GM18499 (cell line): Measurements from ENCODE around the gene NUFIP1.
"Not testable (repeated sequence)": the region's sequence is repeated elsewhere in the genome, so short reads cannot be mapped to it uniquely, and the experiment has no call there.

ENCODE experiments used
- ATAC-seq: cut with Tn5 transposase; IDR thresholded peaks from one replicate; pipeline ENCODE4 v1.9.1; 2021; ENCODE audit warnings: moderate number of reproducible peaks; ENCODE audit not compliant: insufficient read depth, unreplicated experiment

The NUFIP1 gene

GRCh38 chr13:44971656-44972595 lies 17.3 kb downstream of the NUFIP1 start:
- ATAC-seq: no peak

DNA sequence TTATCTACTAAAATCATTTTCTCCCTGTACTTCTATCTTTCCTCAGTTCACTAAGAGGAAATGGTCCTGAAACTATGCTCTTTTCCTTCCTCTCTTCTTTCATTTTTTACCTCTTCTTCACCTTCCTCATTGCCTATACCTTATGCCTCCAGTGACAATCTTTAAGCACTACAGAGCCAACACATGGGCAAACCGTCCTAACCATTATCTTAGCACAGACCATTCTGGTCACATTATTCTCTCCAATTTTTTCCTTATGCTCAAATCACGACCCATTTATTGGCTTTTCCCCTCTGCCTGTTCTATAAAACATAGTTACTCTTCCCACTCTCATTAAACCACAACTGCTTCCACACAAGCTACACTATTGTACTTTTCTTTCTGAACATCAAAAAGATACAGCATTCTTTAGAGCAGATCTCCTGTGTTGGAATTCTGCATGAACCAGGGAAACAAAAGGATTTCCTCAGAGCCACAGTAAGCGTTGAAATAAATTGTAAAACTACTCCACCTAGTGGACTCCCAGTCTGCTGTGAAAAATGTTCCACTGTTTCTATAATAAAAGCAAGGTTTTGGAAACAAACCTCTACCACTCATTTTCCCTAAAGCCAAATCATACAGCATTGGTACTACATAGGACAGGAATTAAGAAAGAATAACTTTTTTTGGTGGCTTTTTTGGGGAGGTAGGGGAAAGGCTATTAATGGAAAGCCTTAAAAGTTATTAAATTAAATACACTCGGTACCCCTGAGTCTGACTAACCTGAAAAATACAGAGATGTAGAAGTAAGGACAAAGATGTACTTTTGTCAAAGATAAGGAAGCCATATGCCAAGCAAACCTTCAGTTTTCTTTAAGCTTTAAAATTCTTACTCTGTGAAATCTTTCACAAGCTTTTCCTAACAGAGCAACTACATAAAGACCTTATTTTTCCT lies 19.5 kb downstream of the NUFIP1 start:
- no peak for ATAC-seq

DNA sequence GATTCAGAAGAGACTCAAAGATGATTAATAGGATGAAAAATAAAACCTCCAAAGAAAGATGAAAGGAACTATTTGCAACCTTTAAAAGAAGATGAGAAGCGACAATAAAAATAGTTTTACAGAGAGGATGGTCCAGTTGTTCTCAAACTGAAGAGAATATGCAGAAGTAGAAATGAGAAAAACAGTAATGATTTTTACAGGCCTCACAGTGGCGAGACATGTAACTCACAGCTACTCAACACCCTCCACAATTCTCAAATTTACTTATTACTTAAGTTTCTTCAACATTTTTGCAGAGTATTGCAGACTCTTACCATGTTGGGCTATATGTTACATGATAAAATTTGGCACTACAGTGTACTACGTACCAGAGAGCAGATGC lies 20.8 kb downstream of the NUFIP1 start:
- ATAC-seq: no peak

GRCh38 chr13:44967704-44968433 lies 21.4 kb downstream of the NUFIP1 start:
- ATAC-seq: no peak

GRCh38 chr13:44961997-44962396 lies 27.3 kb downstream of the NUFIP1 start:
- ATAC-seq: no peak

DNA sequence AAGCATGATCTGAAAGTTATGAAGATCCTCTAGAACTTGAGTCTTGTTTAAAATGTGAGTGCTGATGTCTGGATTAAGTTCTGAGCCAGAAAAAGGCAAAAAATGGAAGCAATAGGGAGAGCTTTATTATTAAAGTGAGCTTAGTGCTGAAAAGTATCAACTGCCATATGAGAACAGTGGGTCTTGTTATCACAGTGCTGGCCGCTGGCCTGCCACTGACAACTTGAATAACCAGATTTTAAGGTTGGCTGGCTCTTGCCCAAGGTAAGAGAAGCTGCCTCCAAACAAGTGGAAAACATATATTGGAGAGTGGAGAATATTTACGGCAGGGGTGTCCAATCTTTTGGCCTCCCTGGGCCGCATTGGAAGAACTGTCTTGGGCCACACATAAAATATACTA lies 33.9 kb downstream of the NUFIP1 start:
- ATAC-seq: no peak

- no peak for ATAC-seq
These were observed 35.0 kb downstream of the NUFIP1 start for GRCh38 chr13:44954224-44954623.

DNA sequence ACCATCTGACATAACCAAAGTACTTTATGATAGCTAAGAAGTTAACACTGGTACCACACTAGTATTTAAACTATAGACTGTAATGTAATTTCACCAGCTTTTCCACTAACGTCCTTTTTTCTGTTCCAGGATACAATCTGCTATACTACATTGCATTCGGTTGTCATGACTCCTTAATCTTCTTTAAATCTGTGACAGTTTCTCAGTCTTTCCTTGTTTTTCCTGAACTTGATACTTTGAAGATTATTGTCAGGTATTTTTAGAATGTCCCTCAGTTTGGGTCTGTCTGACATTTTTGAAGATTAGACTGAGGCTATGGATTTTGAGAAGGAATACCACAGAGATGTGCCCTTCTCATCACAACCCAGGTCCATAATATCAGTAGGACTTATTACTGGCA lies 36.6 kb downstream of the NUFIP1 start:
- no peak for ATAC-seq

GRCh38 chr13:44951184-44951583 lies 38.1 kb downstream of the NUFIP1 start:
- no peak for ATAC-seq

DNA sequence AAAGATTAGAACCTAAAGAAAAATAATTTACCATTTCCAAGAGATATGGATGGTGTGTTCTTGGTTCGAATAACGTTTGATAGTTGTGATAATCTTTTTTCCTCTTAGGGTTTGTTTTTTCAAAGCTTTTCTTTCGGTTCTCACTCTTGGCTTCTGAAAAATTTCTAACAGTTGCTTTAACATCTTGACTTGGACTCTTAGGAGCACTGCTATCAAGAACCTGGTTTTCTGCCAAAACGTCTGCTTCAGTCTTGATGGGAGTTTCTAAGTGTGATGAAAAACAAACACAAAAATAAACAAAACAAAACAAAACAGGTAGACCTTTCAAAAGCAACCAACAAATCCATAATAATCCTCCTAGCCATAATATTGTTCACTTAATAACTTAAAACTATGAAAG lies 45.9 kb downstream of the NUFIP1 start:
- not testable (repeated sequence) for ATAC-seq

DNA sequence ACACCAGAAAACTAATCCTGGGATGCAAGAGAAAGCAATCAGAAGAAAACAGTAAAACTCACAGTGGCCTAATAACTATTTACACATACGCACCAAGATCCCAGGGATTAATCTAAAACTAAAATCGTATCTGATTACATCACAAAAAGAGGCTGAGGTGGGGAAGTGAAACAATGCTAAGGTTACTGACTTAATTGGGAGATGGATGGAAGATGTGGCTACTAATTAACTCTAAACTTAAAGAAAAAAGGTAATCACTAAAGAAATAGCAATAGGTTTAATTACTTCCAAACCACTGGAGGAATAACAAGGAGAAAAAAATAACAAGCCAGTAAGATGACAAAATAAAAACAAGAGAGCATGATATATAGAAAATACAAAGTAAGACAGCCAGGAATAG lies 50.4 kb downstream of the NUFIP1 start:
- no peak for ATAC-seq

DNA sequence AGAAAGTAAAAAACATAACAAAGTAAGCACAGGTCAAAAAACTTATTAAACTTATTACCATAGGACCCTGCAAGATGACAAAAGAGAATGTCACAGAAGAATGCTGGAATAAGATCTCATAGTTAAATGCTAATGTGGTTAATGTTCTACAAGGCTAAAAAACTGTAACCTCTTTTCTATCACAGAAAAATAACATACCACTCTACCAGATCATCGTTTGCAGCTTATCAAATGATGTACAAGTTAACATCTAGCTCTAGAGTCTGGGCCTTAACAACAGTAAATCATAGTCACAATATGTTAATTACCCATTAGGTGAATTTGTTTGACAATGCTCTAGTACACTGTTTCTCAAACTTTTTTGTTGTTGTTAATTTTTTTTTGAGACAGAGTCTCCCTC lies 53.0 kb downstream of the NUFIP1 start:
- ATAC-seq: no peak

DNA sequence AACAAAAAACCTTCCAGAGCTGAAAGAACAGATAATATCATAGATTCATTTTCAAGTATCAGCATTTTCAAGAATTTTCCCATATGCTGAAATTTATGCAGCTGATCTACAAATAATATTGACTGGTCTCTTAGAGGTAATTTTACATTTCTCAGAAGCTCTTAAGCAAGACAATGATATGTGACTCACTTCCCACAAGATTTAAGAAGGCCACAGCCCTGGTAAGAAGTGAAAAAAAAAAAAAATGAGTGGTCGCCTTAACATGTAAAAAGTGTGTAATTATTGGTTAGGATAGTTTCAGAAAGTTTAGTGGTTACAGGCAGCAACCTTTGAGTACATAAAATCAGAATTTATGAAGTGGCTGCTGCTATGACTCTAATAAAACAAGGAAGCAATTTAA lies 54.5 kb downstream of the NUFIP1 start:
- ATAC-seq: no peak

- ATAC-seq: no peak
These were observed 56.4 kb downstream of the NUFIP1 start for GRCh38 chr13:44932850-44933251.

- no peak for ATAC-seq
These were observed 57.0 kb downstream of the NUFIP1 start for GRCh38 chr13:44932171-44932849.

- no peak for ATAC-seq
These were observed 58.2 kb downstream of the NUFIP1 start for GRCh38 chr13:44930963-44931623.

- no peak for ATAC-seq
These were observed 59.0 kb downstream of the NUFIP1 start for GRCh38 chr13:44930280-44930679.

GRCh38 chr13:44929692-44930091 lies 59.6 kb downstream of the NUFIP1 start:
- ATAC-seq: no peak

GRCh38 chr13:44927968-44928367 lies 61.3 kb downstream of the NUFIP1 start:
- ATAC-seq: no peak
